Mononuclear cell (primary cell): Measurements from ENCODE around the gene EGF. TPM values are rescaled to one million over a fixed set of nuclear protein-coding genes. Genes with fewer than 3 reads are reported as not detected.
"Not testable (repeated sequence)": the region's sequence is repeated elsewhere in the genome, so short reads cannot be mapped to it uniquely, and the experiment has no call there.

Source experiments
- H3K27me3 ChIP-seq: 2 replicates; pipeline ENCODE4 v1.6.0; 2011; ENCODE audit warnings: low read length, control low read depth; ENCODE audit not compliant: insufficient read depth
- H3K4me1 ChIP-seq: 2 replicates; pipeline ENCODE4 v1.5.1; 2011; ENCODE audit warnings: mild to moderate bottlenecking, low read length, control low read depth; ENCODE audit not compliant: insufficient read depth
- H3K4me3 ChIP-seq: 2 replicates; pipeline ENCODE4 v1.5.1; 2011; ENCODE audit warnings: mild to moderate bottlenecking, low read length, moderate library complexity
- H3K9me3 ChIP-seq: 2 replicates; pipeline ENCODE4 v1.5.1; 2011; ENCODE audit warnings: low read depth, mild to moderate bottlenecking, control low read depth, low read length
- total RNA-seq: library from RNA; depleted of rRNA; stranded (reverse); fragments of >200 nt; gene quantifications from one replicate; pipeline ENCODE4 v1.2.3, GENCODE V29; 2012

EGF gene
- total RNA-seq = 7.5 TPM

DNA sequence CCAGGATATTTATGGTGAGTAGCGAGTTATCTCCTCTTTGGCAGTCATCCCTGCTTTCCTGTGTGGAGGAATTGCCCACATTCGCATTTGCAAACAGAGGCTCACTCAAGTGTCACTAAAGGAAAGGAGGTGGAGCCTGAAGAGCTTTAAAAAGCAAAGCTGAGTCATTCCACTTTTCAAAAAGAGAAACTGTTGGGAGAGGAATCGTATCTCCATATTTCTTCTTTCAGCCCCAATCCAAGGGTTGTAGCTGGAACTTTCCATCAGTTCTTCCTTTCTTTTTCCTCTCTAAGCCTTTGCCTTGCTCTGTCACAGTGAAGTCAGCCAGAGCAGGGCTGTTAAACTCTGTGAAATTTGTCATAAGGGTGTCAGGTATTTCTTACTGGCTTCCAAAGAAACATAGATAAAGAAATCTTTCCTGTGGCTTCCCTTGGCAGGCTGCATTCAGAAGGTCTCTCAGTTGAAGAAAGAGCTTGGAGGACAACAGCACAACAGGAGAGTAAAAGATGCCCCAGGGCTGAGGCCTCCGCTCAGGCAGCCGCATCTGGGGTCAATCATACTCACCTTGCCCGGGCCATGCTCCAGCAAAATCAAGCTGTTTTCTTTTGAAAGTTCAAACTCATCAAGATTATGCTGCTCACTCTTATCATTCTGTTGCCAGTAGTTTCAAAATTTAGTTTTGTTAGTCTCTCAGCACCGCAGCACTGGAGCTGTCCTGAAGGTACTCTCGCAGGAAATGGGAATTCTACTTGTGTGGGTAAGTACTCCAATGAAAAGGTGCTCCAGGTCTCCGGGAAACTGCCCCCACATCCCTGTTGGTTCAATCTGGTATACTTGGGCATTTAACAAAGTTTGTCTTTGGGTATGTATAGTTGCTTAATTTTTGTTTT is at the start of gene EGF:
Gene EGF (plus strand): TSS at position 178 of the 890 bp plus-strand sequence. CDS start 453 bp downstream, at position 631.
- no peaks in the 10 kb centered on the region for H3K9me3 ChIP-seq
- H3K4me1 ChIP-seq = no peaks in the 10 kb centered on the region
- no peaks in the 10 kb centered on the region for H3K27me3 ChIP-seq
- no peak within 1 kb of the TSS for H3K4me3 ChIP-seq

- H3K4me1 ChIP-seq = no peaks in the 10 kb centered on the region
Observed at GRCh38 chr4:109864134-109864533, 48.5 kb upstream of the EGF start.

DNA sequence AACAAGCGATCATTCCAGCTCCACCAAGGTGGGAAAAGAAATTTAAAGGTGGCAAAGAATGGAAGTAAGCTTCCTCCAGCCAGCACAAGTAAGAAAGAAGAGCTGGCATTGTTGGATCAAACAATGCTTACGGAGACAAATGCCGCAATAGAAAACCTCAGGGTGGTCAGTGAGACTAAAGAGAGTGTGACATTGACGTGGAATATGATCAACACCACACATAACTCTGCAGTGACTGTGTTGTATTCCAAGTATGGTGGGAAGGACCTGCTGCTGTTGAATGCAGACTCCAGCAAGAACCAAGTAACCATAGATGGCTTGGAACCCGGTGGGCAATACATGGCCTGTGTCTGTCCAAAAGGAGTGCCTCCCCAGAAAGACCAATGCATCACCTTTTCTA is 42.6 kb upstream of the EGF start:
- no peak overlapping the region for H3K4me3 ChIP-seq
- no peaks in the 10 kb centered on the region for H3K27me3 ChIP-seq
- no peaks in the 10 kb centered on the region for H3K9me3 ChIP-seq
- H3K4me1 ChIP-seq = no peaks in the 10 kb centered on the region

More at GRCh38 chr4:109864134-109864533, 48.5 kb upstream of the EGF start:
- Histone ChIP-seq H3K27me3 (no peaks in the 10 kb centered on the region), H3K4me3 (no peak overlapping the region), H3K9me3 (peaks cover 13% of the 10 kb centered on the region)

- no peaks in the 10 kb centered on the region for H3K27me3 ChIP-seq
- H3K4me1 ChIP-seq = no peaks in the 10 kb centered on the region
- no peaks in the 10 kb centered on the region for H3K9me3 ChIP-seq
- no peak overlapping the region for H3K4me3 ChIP-seq
Observed at GRCh38 chr4:109872065-109872464, 40.6 kb upstream of the EGF start.

DNA sequence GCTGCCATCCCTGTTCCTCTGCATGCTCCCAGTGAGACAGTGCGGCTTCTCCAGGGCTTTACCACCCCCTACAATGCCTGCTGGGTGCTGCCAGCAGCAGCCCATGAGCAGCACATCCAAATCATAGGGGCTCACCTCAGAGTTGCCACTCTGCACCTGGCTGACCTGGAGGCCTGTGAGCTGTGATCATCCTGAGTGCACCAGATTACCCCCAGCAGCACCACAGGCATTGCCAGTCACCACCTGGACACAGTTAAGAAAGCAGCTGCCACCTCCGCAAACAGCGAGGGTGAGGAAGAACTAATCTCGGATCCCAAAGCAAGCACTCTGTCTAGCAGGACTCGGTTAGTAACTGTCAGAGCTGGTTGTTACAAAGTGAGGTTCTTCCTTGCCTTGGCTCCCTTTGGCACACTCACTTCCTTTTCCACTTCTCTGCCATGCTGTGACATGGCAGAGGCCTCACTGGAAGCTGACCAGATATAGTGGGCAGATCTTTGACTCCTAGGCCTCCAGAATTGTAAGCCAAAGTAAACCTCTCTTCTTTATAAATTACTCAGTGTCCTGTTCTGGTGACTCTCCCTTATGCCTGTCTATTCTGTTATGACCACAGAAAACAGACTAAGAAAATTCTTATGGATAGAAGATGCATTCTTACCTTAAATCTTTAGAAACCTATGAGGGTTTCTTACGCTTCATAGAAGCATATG is 39.6 kb upstream of the EGF start:
- H3K27me3 ChIP-seq = no peaks in the 10 kb centered on the region
- no peak overlapping the region for H3K4me3 ChIP-seq
- H3K4me1 ChIP-seq = no peaks in the 10 kb centered on the region
- no peaks in the 10 kb centered on the region for H3K9me3 ChIP-seq

- H3K9me3 ChIP-seq = no peaks in the 10 kb centered on the region
- H3K4me1 ChIP-seq = no peaks in the 10 kb centered on the region
- no peak overlapping the region for H3K4me3 ChIP-seq
- H3K27me3 ChIP-seq = no peaks in the 10 kb centered on the region
Observed at GRCh38 chr4:109873791-109874514, 38.7 kb upstream of the EGF start.

- Histone ChIP-seq H3K4me3 (no peak overlapping the region), H3K9me3 (no peaks in the 10 kb centered on the region), H3K27me3 (no peaks in the 10 kb centered on the region), H3K4me1 (no peaks in the 10 kb centered on the region)
Observed at GRCh38 chr4:109875106-109875505, 37.6 kb upstream of the EGF start.

DNA sequence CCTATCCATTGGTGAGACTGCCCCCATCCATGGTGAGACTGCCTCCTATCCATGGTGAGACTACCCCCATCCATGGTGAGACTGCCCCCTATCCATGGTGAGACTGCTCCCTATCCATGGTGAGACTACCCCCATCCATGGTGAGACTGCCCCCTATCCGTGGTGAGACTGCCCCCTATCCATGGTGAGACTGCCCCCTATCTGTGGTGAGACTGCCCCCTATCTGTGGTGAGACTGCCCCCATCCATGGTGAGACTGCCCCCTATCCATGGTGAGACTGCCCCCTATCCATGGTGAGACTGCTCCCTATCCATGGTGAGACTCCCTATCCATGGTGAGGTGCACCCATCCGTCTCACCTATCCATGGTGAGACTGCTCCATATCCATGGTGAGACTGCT is 37.1 kb upstream of the EGF start:
- not testable (repeated sequence) for H3K9me3 ChIP-seq, H3K27me3 ChIP-seq, H3K4me1 ChIP-seq, H3K4me3 ChIP-seq

DNA sequence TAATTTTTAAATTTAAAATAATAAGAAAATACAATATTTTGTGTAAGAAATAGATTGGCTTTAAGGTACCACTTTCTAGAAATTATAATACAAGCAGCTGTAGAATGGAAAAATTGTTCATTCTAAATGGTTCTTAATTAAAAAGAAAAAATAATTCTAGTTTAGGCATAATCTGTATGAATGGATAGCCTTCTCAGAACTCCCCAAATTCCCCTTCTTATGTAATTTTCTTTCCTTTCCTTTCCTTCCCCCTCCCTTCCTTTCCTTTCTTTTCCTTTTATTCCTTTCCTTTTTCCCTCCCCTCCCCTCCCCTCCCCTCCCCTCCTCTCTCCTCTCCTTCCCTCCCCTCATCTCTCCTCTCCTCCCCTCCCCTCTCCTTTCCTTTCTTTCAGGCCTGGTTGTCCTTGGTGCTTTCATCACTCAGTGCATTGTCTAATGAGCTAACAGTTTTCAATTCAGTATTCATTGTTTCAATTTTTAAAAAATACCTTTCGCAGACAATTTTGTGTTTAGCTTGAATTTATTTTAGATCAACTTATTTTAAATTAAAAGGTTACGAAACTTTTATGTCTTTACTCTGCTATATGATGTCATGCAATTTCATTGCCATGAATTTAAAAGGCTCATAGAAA is 35.9 kb upstream of the EGF start:
- Histone ChIP-seq H3K4me1 (no peaks in the 10 kb centered on the region), H3K4me3 (no peak overlapping the region), H3K9me3 (no peaks in the 10 kb centered on the region), H3K27me3 (no peaks in the 10 kb centered on the region)

GRCh38 chr4:109877400-109877799 is 35.3 kb upstream of the EGF start:
- H3K9me3 ChIP-seq = no peaks in the 10 kb centered on the region
- H3K4me3 ChIP-seq = no peak overlapping the region
- H3K27me3 ChIP-seq = no peaks in the 10 kb centered on the region
- no peaks in the 10 kb centered on the region for H3K4me1 ChIP-seq

GRCh38 chr4:109878355-109878754 is 34.3 kb upstream of the EGF start:
- H3K27me3 ChIP-seq = no peaks in the 10 kb centered on the region
- no peaks in the 10 kb centered on the region for H3K9me3 ChIP-seq
- no peak overlapping the region for H3K4me3 ChIP-seq
- no peaks in the 10 kb centered on the region for H3K4me1 ChIP-seq

GRCh38 chr4:109879081-109879480 is 33.6 kb upstream of the EGF start:
- no peaks in the 10 kb centered on the region for H3K4me1 ChIP-seq
- H3K9me3 ChIP-seq = no peaks in the 10 kb centered on the region
- no peaks in the 10 kb centered on the region for H3K27me3 ChIP-seq

DNA sequence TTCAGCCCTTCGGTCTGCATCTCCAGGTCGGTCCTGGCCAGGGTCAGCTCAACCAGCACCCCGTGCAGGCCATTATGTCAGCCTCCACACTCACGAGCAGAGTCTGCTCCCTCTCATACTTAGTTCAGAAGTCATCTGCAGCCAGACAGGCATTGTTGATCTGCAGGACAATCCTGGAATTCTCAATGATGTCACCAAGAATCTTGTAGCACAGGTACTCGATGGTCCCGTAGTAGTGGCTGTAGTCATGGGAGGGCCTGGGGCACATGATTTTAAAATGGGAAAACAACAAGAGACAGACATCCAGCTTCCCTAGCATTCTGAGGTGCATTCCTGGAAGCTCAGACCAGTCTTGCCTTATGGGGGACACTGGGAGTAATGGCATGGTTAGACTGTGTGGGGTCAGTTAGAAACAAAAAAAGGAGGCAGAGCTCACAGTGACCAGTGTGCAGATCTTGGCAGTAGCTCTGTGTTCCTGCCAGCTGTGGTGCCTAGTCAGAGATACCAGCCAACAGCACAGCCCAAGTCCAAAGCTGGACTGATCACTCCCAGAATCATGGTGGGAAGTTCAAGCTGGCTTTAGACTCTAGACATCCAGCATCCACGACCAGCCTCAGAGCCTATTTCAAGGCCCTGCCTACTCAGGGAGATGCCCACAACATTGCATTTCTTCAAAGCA is 32.9 kb upstream of the EGF start:
- Histone ChIP-seq H3K9me3 (no peaks in the 10 kb centered on the region), H3K4me1 (no peaks in the 10 kb centered on the region), H3K27me3 (no peaks in the 10 kb centered on the region), H3K4me3 (no peak overlapping the region)

More at GRCh38 chr4:109879081-109879480, 33.6 kb upstream of the EGF start:
- no peak overlapping the region for H3K4me3 ChIP-seq

GRCh38 chr4:109886303-109886702 is 26.4 kb upstream of the EGF start:
- H3K4me3 ChIP-seq = no peak overlapping the region
- no peaks in the 10 kb centered on the region for H3K9me3 ChIP-seq
- H3K4me1 ChIP-seq = no peaks in the 10 kb centered on the region
- H3K27me3 ChIP-seq = no peaks in the 10 kb centered on the region
